HG03520 (cell line): ENCODE results near the gene TC2N.
"Not testable (repeated sequence)": the region's sequence is repeated elsewhere in the genome, so short reads cannot be mapped to it uniquely, and the experiment has no call there.

ENCODE experiments used
- ATAC-seq: cut with Tn5 transposase; IDR thresholded peaks from one replicate; pipeline ENCODE4 v1.9.1; 2021; ENCODE audit warnings: mild to moderate bottlenecking, moderate library complexity; ENCODE audit not compliant: unreplicated experiment

The TC2N gene

GRCh38 chr14:91889477-91890211, 22.3 kb upstream of the TC2N start:
- ATAC-seq = no peak

GRCh38 chr14:91888641-91889476, 21.5 kb upstream of the TC2N start:
- ATAC-seq = no peak

- no peak for ATAC-seq
Observed at GRCh38 chr14:91886961-91887360, 19.6 kb upstream of the TC2N start.

- no peak for ATAC-seq
Observed at GRCh38 chr14:91885839-91886238, 18.5 kb upstream of the TC2N start.

GRCh38 chr14:91885113-91885712, 17.9 kb upstream of the TC2N start:
- ATAC-seq = no peak

- no peak for ATAC-seq
Observed at GRCh38 chr14:91884664-91885063, 17.3 kb upstream of the TC2N start.

- ATAC-seq = no peak
Observed at GRCh38 chr14:91883753-91884152, 16.4 kb upstream of the TC2N start.

- ATAC-seq = no peak
Observed at GRCh38 chr14:91882776-91883175, 15.4 kb upstream of the TC2N start.

- ATAC-seq = no peak
Observed at GRCh38 chr14:91882369-91882768, 15.0 kb upstream of the TC2N start.

- ATAC-seq = no peak
Observed at GRCh38 chr14:91879196-91879595, 11.9 kb upstream of the TC2N start.

GRCh38 chr14:91878274-91878673, 10.9 kb upstream of the TC2N start:
- ATAC-seq = no peak

- no peak for ATAC-seq
Observed at GRCh38 chr14:91877376-91877915, 10.1 kb upstream of the TC2N start.

GRCh38 chr14:91876492-91876891, 9.2 kb upstream of the TC2N start:
- ATAC-seq = no peak

GRCh38 chr14:91875525-91876286, 8.4 kb upstream of the TC2N start:
- no peak for ATAC-seq

- ATAC-seq = peak; percentile 75
Observed at GRCh38 chr14:91873471-91874415, 6.4 kb upstream of the TC2N start.

GRCh38 chr14:91872517-91873470, 5.5 kb upstream of the TC2N start:
- ATAC-seq = peak; percentile 25

GRCh38 chr14:91872011-91872501, 4.7 kb upstream of the TC2N start:
- ATAC-seq = peak; percentile 43

- ATAC-seq = not testable (repeated sequence)
Observed at GRCh38 chr14:91871401-91871800, 4.1 kb upstream of the TC2N start.
